HG03095 (cell line): Measurements from ENCODE around the gene CCDC82.

ENCODE experiments used
- ATAC-seq: cut with Tn5 transposase; IDR thresholded peaks from one replicate; pipeline ENCODE4 v1.9.1; 2021; ENCODE audit warnings: moderate library complexity; ENCODE audit not compliant: unreplicated experiment

CCDC82 gene

DNA sequence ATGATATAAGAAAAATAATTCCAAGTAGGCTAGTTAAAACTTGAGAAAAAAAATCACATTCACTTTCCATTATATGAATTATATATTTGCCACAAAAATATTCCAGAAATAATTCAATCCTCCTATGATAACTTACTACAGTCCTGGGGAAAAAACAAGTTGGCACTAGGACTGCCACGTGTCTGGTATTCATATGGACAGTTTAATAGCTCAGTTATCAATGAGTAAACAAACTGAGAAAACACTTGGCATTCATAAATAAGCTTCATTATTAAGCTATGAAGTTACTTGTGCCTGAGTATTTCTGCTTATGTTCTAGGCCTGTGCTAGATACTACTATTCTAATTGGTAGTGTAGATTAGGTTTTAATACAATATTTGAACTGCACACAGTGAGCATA, 24.2 kb downstream of the CCDC82 start:
- no peak for ATAC-seq

DNA sequence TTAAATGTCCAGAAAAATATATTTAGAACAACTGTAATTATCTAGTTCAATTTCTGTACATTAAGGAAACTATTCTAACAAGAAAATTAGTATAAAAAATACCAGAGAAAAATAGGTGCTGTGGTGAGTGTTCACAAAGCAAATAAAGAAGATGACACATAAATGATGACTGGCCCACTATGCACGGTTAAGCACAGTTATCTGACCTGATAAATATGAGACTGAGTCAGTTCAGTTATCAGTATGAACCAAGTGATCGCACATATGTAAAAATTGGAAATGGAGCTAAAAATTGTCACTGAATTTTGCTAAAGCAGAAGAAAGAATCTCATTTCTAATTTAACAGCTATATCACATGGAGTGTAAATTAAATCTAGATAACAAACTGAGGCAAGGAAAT, 27.9 kb downstream of the CCDC82 start:
- no peak for ATAC-seq

DNA sequence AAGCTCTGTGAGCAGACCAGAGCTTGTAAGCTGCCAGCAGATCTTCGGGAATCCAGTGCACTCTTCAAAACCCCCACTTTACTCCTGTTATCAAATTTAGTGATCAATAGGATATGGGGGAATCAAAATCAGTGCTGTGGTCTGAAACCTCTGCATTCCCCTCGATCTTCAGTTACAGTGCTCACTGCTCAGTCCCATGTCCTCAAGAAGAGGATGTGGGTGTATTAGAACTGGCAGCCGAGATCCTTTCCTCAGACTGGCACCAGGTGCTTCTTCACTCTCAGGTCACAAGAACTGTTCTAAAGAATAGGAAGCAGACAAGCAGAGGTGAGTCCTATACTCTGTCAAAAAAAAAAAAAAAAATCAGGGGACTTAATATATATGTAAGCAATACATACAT, 31.4 kb downstream of the CCDC82 start:
- no peak for ATAC-seq

- ATAC-seq, result no peak
Observed at GRCh38 chr11:96357794-96358193, 31.9 kb downstream of the CCDC82 start.

DNA sequence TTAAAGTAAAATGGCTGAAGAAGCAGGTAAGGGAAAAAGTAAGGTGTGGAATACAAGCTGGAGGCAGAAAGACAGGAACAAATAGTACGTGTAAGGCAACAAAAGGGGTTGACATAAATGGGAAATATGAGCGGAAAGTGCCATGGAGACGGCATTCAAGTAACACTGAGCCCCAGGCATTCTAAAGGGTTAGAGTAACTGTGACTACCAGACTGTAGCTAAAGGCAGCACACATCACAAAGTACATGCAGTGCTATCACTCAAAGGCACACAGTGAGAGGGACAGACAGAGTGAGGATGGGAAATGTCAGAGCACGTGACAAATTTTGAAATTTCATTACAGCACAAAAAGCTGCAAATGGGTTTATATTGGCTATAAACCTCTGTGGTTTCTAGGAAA, 32.9 kb downstream of the CCDC82 start:
- no peak for ATAC-seq

DNA sequence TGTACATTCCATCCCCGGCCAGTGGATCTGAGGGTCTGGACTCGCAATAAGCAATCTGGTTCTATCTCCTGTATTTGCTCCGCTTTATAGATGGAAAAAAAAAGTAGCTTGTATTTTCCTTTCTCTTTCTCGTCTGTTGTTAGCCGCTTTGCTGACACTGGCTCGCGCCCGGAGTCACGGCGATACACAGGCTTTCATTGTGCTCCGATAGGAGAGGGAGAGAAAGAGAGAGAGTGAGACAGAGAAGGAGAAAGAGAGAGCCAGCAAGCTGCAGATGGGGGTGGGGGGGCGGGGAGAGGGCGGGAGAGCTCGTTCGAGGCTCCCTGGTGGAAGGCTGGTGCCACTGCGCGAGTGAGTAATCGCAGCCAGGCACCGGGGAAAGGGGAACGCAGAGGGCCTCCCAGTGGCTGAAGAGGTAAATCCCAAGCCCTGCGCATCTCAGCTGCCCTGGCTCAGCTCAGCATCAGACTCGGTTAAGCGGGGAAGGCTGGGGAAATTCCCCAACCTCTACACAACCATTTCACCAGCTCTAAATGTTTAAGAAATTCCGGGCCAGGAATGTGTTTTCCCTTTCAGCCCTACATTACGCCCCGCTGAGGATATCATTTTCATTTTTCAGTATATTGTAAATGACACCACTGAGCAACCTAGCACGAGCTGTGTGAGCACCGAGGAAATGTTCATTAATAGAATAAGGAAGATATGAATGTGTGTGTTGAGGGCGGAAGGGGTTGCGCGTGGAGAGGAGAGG, 46.6 kb downstream of the CCDC82 start, which contains the start of gene MAML2:
MAML2 (minus strand) TSS at position 235 of the 751 bp plus-strand sequence. CDS start 1,300 bp downstream, outside the sequence.
- ATAC-seq, result peak; percentile 84

DNA sequence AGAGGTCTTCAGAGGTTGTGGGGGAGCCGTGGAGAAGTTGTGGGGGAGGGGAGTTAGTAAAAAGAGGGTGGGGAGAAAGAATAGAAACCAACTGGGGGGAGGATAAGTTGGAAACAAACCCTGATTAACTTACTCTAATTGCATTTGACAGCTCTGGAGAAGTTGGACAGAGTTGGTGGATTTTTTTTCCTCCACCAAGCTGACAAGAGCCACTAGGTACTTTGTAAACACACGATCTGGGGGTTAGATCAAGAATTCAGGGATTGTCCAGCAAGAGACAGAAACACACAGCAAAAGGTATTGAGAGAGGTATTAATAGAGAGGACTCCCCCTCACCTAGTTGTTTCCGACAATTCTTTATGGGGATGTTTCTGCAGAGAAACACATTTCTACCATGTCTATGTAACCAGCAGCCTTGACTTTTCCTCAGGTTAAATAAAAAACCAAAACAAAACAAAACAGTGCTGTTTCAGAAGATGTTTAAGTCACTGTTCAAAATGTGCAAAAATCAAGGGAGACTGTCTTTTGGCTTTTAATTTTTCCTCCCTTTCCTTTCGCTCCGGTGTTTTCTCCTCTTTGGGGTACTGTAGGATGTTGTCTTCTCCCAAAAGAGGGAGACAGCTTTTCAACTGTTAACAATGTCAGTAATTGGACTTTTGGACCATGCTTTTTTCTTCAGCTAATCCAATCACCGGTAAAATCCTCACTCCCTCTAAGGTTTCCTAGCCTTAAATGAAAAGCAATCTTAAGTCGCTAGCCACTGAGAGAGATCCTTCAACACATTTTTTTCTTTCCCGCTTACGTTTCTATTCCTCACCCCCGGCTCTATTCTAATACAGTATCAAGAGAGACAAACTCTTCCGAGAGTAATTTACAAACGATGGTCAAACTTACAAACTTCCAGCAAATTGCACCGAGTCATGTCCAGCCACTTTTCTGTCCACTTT, 47.4 kb downstream of the CCDC82 start:
- ATAC-seq, result no peak

- ATAC-seq, result peak; percentile 33
Observed at GRCh38 chr11:96341211-96342013, 48.3 kb downstream of the CCDC82 start.

DNA sequence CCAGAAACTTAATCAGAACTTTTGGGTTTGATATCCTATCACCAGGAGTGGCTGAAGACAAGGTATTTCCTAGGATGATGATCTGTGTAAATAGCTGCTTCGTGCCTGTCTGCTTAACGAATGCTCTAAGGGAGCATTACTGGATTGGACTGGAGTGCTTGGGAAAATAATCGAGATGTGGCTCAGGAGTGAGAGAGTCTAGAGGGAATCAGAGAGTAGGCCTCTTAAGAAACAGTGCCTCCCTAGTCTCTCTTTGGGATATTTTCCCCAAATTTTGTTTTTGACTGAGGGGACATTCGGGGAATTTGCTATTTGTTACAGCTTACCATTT, 49.2 kb downstream of the CCDC82 start:
- ATAC-seq, result no peak

GRCh38 chr11:96339706-96340554, 49.8 kb downstream of the CCDC82 start:
- ATAC-seq, result no peak

- peak; percentile 38 for ATAC-seq
Observed at GRCh38 chr11:96338910-96339705, 50.6 kb downstream of the CCDC82 start.

DNA sequence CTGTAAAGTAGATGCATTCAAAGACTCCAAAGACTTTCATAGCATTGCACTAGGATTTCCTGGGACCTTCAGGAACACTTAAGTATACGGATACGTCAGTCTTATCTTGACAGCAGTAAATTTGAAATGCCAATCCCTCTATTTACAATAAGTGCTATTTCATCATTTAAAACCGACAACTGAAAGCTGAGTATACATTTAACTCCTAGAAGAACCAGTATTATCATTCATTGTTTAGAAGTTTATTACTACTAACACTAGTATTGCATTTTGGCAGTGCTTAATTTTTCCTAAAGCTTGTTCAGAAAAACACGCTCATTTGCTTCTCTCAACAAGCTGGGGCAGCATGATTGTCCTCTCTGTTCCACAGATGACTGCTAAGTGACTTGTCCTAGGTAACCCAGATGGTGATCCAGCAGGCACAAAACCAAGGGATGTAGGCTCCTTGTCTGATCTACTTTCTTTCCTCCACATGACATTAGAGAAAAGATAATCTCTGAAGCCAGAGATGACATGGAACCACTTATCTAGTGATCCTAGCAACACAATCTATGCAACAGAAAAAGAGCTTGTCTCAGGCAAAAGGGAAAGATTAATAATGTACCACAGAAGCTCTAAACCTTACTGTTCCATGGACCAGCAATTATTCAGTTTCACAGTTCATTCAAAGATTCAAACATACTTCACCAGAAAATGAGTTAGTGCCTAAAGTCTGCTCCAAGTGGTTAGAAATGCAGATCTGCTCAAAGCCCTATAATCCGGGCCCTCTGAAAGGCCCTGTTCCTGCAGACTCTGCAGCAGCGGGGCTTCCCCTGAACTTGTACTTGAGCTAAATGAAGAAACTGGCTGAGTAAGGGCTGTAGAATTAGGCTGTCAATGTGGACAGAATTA, 51.9 kb downstream of the CCDC82 start:
- peak; percentile 39 for ATAC-seq

DNA sequence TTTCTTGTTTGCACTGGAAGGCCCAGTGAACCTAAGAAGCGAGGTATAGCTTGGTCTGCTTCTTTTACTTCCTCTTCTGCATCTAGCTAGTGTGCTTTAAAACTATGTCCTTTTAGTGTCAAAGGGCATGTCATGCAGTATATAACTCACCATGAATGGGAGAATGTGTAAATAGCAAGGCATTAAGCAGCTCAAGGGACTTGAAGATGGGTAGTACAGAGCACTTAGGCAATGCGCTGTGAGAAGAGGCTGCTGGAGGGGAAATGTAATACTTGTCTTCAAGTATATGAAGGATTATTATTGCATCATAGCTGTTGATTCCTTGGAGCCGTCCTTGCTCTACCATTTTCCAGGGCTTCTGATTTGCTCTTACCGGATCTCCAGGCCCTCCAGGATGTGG, 54.3 kb downstream of the CCDC82 start:
- no peak for ATAC-seq

GRCh38 chr11:96334219-96334618, 55.5 kb downstream of the CCDC82 start:
- no peak for ATAC-seq

GRCh38 chr11:96333191-96333719, 56.5 kb downstream of the CCDC82 start:
- ATAC-seq, result no peak

DNA sequence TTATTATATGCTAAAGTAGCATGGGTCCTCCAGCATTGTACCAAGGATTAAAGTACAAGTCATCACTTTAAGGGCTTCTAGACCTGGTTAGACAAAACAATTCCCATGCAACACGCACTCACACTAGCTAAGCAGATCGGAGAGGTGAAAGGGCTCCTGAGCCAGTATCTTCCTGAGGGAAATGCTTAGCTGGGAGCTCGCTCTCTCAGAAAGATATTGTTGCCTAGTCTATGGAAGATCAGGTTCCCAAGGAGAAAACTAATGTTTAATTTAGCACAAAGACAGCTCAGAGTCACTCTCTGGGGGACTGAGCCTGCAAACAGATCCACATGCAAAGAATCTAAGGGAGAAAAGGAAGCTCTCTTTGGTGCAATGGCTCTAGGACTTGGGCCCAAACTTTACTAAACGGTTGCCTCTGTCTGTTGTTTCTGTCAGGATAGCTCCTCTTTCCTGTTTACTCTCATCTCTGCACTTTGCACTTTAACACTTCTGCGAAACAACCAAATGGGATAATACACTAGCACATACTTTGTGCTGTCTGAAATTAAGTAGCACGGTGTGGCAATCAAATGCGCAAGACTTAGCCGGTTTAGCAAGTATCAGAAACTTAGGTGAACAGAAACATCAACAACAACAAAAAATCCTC, 57.5 kb downstream of the CCDC82 start:
- no peak for ATAC-seq

DNA sequence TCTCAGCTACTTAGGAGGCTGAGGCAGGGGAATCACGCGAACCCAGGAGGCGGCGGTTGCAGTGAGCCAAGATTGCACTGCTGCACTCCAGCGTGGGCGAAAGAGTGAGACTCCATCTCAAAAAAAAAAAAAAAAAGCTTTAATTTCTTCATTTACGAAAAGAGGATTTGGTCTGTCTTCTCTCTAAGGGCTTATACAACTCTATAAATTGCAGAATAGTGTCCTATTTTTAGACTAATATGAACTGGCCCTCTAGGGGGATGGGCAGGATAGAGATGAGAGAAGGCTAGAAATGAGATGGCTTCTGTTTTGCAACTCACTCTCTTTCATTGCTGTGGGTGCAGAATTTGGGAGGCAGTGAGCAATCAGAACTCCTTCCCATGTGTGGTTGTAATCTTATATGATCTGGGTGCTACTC, 58.0 kb downstream of the CCDC82 start:
- ATAC-seq, result no peak

- no peak for ATAC-seq
Observed at GRCh38 chr11:96330511-96330859, 59.2 kb downstream of the CCDC82 start.
